Measurements from ENCODE around the gene FRRS1. TPM values are rescaled to one million over a fixed set of nuclear protein-coding genes. Genes with fewer than 3 reads are reported as not detected.

FRRS1 gene
- polyA plus RNA-seq, 2 of the 4 experiments (the other 2 are of a cell fraction) = 2.4 to 4.9 TPM

- whole genome bisulfite sequencing (ENCODE audit: missing lambda C conversion rate) = 63% methylated on average over 2 of the region's 2 CpGs
- Histone ChIP-seq H3K4me2 (no peak overlapping the region), H3K9me3 (no peaks in the 10 kb centered on the region), H3K4me1 (peaks cover 14% of the 10 kb centered on the region; the same call in 2 of the 3 replicates), H3K4me3 (no peak overlapping the region), H3K27ac (no peak overlapping the region)
- no peak for FAIRE-seq
- no peak for DNase-seq (ENCODE audit: low read depth in 1 of 2, low spot score in 1 of 2)
- ChIA-PET CTCF (interaction anchor here (1.1 kb wide), 1 partner anchor 15 kb away, joined by 3 read pairs; the partner anchor contains the start of gene PALMD), POLR2A (no interaction called here)
- TF ChIP-seq HEYL (CRISPR knock-in tag; IDR thresholded peaks at IDR 0.05) (no peak), MAX (IDR thresholded peaks at IDR 0.05) (no peak), FOSB (CRISPR knock-in tag; IDR thresholded peaks at IDR 0.05) (no peak), EP300 (IDR thresholded peaks at IDR 0.05) (no peak), MAFK (IDR thresholded peaks at IDR 0.05; ENCODE audit: partially characterized antibody) (no peak), NR3C1 (IDR thresholded peaks at IDR 0.05) (no peak), RARB (CRISPR knock-in tag; IDR thresholded peaks at IDR 0.05) (no peak), HES2 (IDR thresholded peaks at IDR 0.05) (no peak), FOXS1 (CRISPR knock-in tag; IDR thresholded peaks at IDR 0.05) (no peak), SMC3 (IDR thresholded peaks at IDR 0.05) (no peak), GATA3 (IDR thresholded peaks at IDR 0.05; ENCODE audit: borderline replicate concordance) (no peak), KDM1A (IDR thresholded peaks at IDR 0.05; ENCODE audit: low read depth) (no peak), ATOH8 (CRISPR knock-in tag; IDR thresholded peaks at IDR 0.05; ENCODE audit: low read depth) (no peak), HOXB13 (CRISPR knock-in tag; IDR thresholded peaks at IDR 0.05; ENCODE audit: low read depth) (no peak), HDAC2 (IDR thresholded peaks at IDR 0.05) (no peak), NPAS2 (CRISPR knock-in tag; IDR thresholded peaks at IDR 0.05; ENCODE audit: borderline replicate concordance) (no peak), CBX2 (IDR thresholded peaks at IDR 0.05; ENCODE audit: borderline replicate concordance, low read depth) (no peak)
- no peak for ATAC-seq
Observed at GRCh38 chr1:99660496-99660895, 105.9 kb downstream of the FRRS1 start.

GRCh38 chr1:99659755-99660210 lies 106.7 kb downstream of the FRRS1 start:
- Histone ChIP-seq H3K4me3 (no peak overlapping the region), H3K4me2 (no peak overlapping the region), H3K4me1 (peaks cover 14% of the 10 kb centered on the region; the same call in 2 of the 3 replicates), H3K27ac (peak overlapping the region in 1 of 2 experiments; percentile 53; a peak in 4 of 6 replicates), H3K9me3 (no peaks in the 10 kb centered on the region)
- peak; percentile 3 to 49 for DNase-seq (ENCODE audit: low read depth in 1 of 2, low spot score in 1 of 2)
- FAIRE-seq = no peak
- TF ChIP-seq CHD4 (IDR thresholded peaks at IDR 0.05; ENCODE audit: borderline replicate concordance) (no peak), BCL3 (IDR thresholded peaks at IDR 0.05) (no peak), MYC (IDR thresholded peaks at IDR 0.05; ENCODE audit: borderline replicate concordance, low read length) (no peak), PBX3 (IDR thresholded peaks at IDR 0.05) (no peak), KDM5A (IDR thresholded peaks at IDR 0.05) (no peak), RFX5 (IDR thresholded peaks at IDR 0.05) (no peak), POLR2A (IDR thresholded peaks at IDR 0.05; ENCODE audit: low read length) (no peak), HMGXB4 (CRISPR knock-in tag; IDR thresholded peaks at IDR 0.05; ENCODE audit: borderline replicate concordance) (no peak), FOSB (CRISPR knock-in tag; IDR thresholded peaks at IDR 0.05) (no peak), ATOH8 (CRISPR knock-in tag; IDR thresholded peaks at IDR 0.05; ENCODE audit: low read depth) (no peak), NPAS2 (CRISPR knock-in tag; IDR thresholded peaks at IDR 0.05; ENCODE audit: borderline replicate concordance) (no peak), USF2 (IDR thresholded peaks at IDR 0.05) (no peak), CEBPB (IDR thresholded peaks at IDR 0.05) (no peak), EP300 (IDR thresholded peaks at IDR 0.05) (no peak)
- ATAC-seq = peak; percentile 63 to 81
- CTCF ChIA-PET = interaction anchor here (1.1 kb wide), 1 partner anchor 14 kb away, joined by 3 read pairs; the partner anchor contains the start of gene PALMD
- WGBS (ENCODE audit: missing lambda C conversion rate) = 0% methylated on average over 1 of the region's 2 CpGs
- POLR2A ChIA-PET = no interaction called here

Measured in A549 (cell line).